ENCODE measurements around the gene MATK.
A peak's percentile ranks its signal among the peaks of the same experiment; 100 is the strongest.

MATK gene

GRCh38 chr19:3813473-3814392 lies 27.6 kb upstream of the MATK start:
- no peak overlapping the region for H3K27ac ChIP-seq
- TF ChIP-seq CTCF (conservative IDR thresholded peaks at IDR 0.05), result no peak

- no peak overlapping the region for H3K27ac ChIP-seq
- no peak for TF ChIP-seq CTCF (conservative IDR thresholded peaks at IDR 0.05)
Measured at GRCh38 chr19:3810708-3811355, 24.7 kb upstream of the MATK start.

GRCh38 chr19:3809881-3810707 lies 23.9 kb upstream of the MATK start:
- H3K27ac ChIP-seq, result no peak overlapping the region
- TF ChIP-seq CTCF (conservative IDR thresholded peaks at IDR 0.05), result no peak

GRCh38 chr19:3808420-3809143 lies 22.4 kb upstream of the MATK start:
- no peak for TF ChIP-seq CTCF (conservative IDR thresholded peaks at IDR 0.05)
- 0 out of 2 replicates have a peak overlapping the region, but pooled peaks have one; percentile 5 for H3K27ac ChIP-seq

- TF ChIP-seq CTCF (conservative IDR thresholded peaks at IDR 0.05), result no peak
- H3K27ac ChIP-seq, result 0 out of 2 replicates have a peak overlapping the region, but pooled peaks have one; percentile 5
Measured at GRCh38 chr19:3807574-3808354, 21.6 kb upstream of the MATK start.

- no peak overlapping the region for H3K27ac ChIP-seq
- TF ChIP-seq CTCF (conservative IDR thresholded peaks at IDR 0.05), result no peak
Measured at GRCh38 chr19:3807131-3807480, 20.9 kb upstream of the MATK start.

Data from VCaP (cell line).